Amygdala (tissue), 56 donors: ENCODE data around the gene SFI1.
"Not testable (repeated sequence)": the region's sequence is repeated elsewhere in the genome, so short reads cannot be mapped to it uniquely, and the experiment has no call there.

ENCODE experiments used
- DNase-seq, 56 donors: peaks; one replicate each; lab custom pipeline; 2025; lab: John Stamatoyannopoulos, UW

SFI1 gene

DNA sequence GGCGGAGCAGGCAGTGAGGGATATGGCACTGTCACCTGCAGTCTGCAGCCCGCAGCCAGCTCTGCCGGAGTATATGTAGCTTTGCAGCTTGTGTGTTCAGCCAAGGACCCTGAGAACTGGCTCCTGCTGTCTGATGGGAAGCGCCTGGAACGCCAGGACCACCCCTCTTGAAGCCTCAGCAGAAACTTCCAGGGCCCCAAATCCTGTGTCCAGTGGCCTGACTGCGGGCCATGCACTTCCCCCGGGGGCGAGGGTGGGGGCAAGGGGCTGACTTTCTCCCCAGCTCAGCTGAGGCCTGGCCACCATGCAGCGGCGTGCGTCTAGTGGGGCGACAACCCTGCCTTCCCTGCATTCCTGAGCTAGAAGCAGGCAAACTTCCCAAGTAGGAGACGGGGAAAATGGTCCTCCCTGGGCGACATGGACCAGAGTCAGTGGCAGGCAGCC is 133.4 kb downstream of the SFI1 start:
- no peak for DNase-seq

GRCh38 chr22:31630331-31631329 is 134.3 kb downstream of the SFI1 start:
- peak in 51 of 56 donors; percentile 25 to 89 (median 71) for DNase-seq

DNA sequence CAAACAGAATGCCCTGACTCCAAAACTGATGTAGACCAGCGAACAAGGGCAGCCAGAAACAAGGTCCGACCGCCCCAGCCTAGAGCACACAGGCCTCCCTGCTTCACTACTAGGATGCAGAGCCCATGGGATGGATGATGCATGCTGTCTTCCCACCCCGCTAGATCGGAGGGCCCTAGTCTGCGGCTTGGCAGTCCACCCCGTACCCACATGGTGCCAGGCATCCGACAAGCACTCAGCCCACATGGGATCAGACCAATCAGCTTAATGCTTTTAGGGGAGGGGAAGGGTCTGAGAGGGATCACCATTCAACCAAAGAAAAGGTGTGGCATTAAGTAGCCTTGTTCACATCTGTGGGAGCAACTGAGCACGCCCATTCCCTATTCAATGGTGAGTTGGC is 135.1 kb downstream of the SFI1 start:
- DNase-seq, result peak in 2 of 56 donors; percentile 31 to 36

GRCh38 chr22:31635638-31636306 is 139.4 kb downstream of the SFI1 start:
- DNase-seq, result no peak

DNA sequence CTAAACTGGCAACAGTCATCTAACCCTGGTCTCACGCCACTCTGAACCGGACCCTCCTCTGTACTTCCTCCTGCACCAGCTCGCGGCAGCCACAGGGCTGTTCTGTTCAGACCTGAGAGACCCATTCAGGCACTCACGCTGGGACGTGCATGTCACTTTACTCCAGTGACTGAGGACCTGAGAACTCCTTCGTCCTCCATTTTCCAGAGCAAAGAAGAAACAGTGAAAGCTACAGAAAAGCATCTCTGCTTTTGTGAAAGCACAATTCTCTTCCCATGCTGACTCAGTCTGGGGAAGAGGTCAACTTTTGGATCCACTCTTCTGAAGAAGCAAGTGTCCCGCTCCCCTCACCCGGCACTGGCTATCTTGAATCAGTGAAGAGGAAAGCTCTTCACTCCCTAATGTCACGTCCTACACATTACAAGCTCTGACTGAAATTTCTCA is 141.1 kb downstream of the SFI1 start:
- peak in 2 of 56 donors; percentile 20 to 27 for DNase-seq

DNA sequence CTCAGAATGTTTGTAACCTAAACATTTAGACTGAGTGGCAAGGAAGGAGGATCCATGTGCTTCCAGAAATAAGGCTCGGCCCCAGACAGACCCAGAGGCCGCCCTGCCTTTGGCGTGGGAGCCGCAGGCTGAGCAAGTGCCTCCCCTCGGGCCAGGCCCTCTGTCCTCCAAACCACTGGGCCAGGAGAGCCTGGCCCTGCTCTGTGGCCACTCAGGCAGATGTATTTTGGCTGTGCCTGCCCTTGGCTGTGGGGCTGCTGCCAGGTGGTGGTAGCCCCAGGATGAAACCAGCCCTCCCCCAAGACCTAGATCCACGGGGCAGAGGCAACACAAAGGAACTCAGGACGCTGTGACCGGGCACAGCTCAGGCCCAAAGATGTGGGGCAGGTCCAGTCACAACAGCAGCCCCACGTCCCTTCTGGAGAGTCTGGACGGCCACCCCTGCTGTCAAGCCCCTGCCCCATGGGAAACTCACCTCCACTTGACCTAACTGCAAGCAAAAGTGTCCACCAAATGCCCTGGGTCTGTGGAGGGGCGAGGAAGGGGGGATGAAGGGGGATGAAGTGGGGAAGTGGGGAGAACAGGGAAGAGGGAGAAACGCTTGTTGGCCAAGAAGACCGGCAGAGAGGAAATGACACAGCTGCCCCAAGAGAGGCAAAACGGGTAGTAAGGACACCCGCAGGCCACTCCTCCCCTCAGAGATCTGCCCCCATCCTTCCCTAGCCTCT is 141.7 kb downstream of the SFI1 start:
- DNase-seq, result peak in 6 of 56 donors; percentile 18 to 36 (median 22)

GRCh38 chr22:31639436-31640039 is 143.2 kb downstream of the SFI1 start:
- no peak for DNase-seq

DNA sequence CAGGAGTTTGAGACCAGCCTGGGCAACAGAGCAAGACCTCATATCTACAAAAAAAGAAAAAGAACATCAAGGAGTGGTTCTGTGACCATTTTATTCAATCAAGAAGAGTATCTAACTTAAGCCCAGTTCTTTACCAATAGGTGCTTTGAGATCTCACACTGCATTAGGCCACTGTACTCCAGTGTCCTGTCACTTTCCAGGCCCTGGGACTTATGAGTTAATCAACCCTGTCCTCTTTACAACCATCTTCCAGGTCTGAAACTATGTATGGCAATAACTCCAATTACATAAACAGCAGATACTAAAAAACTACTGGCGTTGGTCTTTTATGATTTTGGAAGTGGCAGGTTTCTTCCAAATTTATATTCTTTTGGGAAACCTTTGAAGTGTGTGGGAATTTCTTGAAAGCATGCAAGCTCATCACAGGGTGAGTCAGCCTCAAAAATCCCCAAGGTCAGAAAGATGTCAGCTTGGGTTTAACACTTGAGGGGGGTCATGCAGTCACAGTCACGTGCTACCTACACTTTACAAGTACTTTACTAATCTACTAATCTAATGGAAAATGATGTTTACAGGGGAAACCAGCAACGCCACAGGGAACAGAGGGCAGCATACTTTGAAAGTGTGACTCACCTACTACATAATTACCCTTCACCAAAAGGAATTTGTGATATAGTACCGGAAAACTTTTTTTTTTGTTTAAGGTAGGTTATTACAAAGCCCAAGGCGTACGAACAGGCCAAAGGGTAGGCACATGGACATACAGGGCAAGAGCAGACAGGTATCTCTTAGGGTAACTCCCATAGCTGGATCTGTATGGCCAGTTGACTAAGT is 150.1 kb downstream of the SFI1 start:
- no peak for DNase-seq

- DNase-seq, result no peak
Measured at GRCh38 chr22:31647066-31647465, 150.7 kb downstream of the SFI1 start.

DNA sequence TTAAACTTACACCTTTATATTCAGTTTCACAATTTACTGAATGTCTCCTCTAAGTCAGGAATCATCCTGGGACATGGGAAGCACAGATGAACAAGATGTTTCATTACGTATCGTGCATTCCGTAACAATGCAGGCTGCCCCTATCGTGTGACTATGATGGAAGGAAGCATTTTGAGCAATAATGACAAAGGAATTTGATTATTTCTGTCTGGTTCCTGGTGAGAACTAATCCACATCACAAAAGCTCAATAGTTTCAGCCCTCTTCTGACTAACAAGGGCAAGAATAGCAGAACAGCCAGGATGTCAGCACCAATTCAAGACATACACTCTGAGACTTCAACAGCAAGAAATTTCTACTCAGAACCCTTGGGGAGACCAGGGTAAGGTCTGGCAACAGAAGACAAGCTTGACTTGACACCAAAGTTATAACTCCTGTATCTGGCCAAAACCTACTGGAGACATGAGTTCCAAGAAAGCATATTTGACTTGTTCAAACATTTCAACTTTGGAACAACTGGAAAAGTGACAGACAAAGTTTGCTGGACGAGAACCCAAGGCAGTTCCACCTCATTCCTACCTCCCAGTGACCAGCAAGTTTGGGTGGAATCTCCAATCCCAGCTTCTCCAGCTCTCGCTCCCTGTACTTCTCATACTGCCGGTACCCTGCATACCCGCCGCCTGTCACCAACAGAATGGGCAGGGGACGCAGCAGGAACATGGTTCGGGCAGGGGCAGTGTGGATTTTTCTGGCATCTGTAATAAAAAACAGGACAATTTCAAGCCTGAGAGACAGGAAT is 151.4 kb downstream of the SFI1 start:
- DNase-seq, result no peak

- no peak for DNase-seq
Measured at GRCh38 chr22:31650391-31650790, 154.1 kb downstream of the SFI1 start.

DNA sequence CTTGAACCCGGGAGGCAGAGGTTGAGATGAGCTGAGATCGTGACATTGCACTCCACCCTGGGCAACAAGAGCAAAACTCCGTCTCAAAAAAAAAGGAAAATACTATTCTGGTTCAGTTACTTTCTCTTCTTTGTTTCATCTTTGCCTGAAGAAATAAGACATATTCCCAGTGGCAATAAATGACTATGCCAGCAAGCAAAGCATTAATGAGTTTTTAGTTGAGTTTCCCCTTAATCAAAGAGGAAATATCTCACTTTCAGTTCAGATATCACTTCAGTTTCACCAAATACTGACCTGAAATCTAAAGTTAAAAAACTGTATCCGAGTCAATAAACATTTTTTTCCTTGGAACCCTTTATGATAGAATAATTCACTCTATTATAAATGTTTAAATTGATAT is 155.3 kb downstream of the SFI1 start:
- DNase-seq, result no peak

DNA sequence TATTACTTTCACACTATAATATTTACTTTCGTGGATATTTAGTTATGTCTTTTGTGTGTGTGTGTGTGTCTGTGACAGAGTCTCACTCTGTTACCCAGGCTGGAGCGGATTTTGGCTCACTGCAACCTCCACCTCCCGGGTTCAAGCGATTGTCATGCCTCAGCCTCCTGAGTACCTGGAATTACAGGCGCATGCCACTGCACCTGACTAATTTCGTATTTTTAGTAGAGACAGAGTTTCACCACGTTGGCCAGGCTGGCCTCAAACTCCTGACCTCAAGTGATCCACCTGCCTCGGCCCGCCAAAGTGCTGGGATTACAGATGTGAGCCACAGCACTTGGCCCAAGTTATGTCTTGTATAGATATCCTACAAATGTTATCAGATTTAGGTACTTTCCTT is 155.8 kb downstream of the SFI1 start:
- DNase-seq, result no peak

DNA sequence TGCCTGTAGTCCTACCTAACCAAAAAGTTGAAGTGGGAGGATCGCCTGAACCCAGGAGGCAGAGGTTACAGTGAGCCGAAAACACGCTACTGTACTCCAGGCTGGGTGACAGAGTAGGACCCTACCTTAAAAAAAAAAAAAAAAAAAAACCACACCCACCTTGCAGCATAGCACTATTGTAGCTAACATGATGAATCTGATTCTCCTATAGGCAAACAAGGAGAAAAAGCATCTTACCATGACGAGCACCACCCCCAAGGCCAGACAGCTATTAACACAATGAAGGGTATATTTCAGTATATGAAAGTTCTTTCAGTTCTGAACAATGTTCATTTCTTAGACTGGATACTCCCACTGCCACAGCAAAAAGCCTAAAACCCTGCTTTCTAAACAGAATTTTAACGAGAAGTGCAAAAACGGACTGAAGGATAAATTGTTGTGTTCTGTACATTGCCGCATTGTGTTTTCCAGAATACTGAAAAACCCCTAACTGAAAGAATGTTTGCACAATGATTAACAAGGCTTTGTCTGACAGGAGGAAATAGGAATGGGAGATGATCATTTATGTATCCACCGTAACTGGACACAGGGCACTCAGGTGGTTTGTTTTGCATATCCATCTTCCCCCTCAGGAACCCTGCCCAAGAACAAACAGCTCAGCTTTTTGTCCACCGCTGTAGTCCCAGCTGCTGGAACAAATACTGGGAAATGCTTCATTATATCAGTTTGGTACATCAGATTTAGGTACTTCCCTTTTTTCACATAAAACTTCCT is 156.8 kb downstream of the SFI1 start:
- no peak for DNase-seq

DNA sequence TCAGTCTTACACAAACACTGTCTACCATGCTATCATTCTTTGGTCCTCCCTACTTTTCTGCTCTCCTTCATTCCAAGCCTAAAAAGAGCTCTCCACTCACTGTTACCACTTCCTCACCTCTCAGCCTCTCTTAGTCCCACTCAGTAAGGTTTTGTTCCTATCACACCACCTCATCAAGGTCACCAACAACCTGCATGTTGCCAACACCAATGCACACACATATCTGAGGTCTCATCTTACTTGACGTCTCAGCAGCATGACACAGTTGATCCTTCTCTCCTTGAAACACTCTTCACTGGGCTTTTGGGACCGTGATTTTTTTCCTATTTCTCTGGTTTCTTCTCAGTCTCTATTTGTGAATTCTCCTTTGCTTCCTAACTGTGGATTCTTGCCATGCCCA is 157.6 kb downstream of the SFI1 start:
- DNase-seq, result no peak

GRCh38 chr22:31654408-31654807 is 158.1 kb downstream of the SFI1 start:
- no peak for DNase-seq

- no peak for DNase-seq
Measured at GRCh38 chr22:31659246-31659645, 162.9 kb downstream of the SFI1 start.

DNA sequence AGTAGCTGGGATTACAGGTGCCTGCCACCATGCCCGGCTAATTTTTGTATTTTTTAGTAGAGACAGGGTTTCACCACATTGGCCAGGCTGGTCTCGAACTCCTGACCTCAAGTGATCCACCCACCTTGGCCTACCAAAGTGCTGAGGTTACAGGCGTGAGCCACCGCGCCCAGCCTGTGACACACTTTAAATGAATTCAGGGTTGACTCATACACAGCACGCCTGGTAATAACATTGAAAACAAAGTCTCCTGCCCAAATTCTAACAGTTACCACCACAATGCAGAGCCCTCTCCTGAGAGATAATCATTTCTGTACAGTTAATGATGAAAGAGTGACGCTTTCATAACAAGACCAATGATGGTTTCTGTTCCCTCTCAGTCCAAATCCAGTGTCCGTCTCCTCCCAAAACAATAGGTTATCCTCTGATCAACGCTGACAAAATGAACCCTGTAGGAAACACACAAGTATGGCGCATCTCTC is 164.6 kb downstream of the SFI1 start:
- DNase-seq, result not testable (repeated sequence)
